ENCODE results near the gene NKIRAS2.

The NKIRAS2 gene

DNA sequence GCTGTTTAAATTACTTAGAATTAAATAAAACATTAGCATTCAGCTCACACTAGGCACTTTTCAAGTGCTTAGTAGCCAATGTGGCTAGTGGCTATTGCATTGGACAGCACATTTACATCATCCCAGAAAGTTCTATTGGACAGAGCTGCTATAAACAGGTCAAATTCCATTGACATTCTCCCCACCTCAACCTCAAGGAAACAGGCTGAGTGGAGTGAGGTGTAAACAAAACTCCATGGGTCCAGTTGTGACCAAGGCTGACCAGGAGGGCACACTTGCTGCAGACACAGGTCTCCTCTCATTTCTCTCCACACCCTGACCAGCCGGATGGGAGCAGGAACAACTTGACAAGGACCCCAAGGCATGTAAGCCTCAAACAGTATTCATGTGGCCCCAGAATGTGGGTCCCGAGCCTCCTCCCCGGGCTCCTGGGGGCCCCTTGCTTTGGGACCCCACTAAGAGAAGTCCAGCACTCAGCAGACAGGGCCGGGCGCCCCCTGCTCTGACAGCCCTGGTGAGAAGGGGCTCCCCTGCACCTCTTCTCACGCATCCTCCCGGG is 30.0 kb downstream of the NKIRAS2 start:
- H3K36me3 Mint-ChIP-seq = no peaks in the 10 kb centered on the region
- peaks cover 11% of the 10 kb centered on the region for H3K27me3 Mint-ChIP-seq
- no peaks in the 10 kb centered on the region for H3K9me3 Mint-ChIP-seq
- H3K4me1 Mint-ChIP-seq = peaks cover 5% of the 10 kb centered on the region
- H3K27ac Mint-ChIP-seq = no peak overlapping the region
- ATAC-seq (ENCODE audit: low read depth) = no peak
- H3K4me3 Mint-ChIP-seq = peak overlapping the region; percentile 57
- no peak for DNase-seq (ENCODE audit: low spot score in 2 of 2)

- peak in 1 of 2 donors; percentile 48 for DNase-seq (ENCODE audit: low spot score in 2 of 2)
- peaks cover 14% of the 10 kb centered on the region for H3K27me3 Mint-ChIP-seq
- no peaks in the 10 kb centered on the region for H3K36me3 Mint-ChIP-seq
- H3K4me3 Mint-ChIP-seq = peak within 1 kb of the TSS; percentile 84
- peaks cover 5% of the 10 kb centered on the region for H3K4me1 Mint-ChIP-seq
- ATAC-seq (ENCODE audit: low read depth) = peak; percentile 82
- H3K9me3 Mint-ChIP-seq = no peaks in the 10 kb centered on the region
- H3K27ac Mint-ChIP-seq = no peak within 1 kb of the TSS
These were observed 30.6 kb downstream of the NKIRAS2 start, which contains the start of gene C17orf113 for GRCh38 chr17:42050393-42051012. TSS of gene C17orf113 (minus strand) at chr17:42050601. CDS start at chr17:42043376, 7,225 bp downstream.

- Mint-ChIP-seq H3K9me3 (no peaks in the 10 kb centered on the region), H3K27me3 (peaks cover 14% of the 10 kb centered on the region), H3K4me3 (peak overlapping the region; percentile 84), H3K27ac (no peak overlapping the region), H3K4me1 (peaks cover 5% of the 10 kb centered on the region), H3K36me3 (no peaks in the 10 kb centered on the region)
- DNase-seq (ENCODE audit: low spot score in 2 of 2) (no peak), ATAC-seq (ENCODE audit: low read depth) (no peak)
These were observed 31.1 kb downstream of the NKIRAS2 start for GRCh38 chr17:42051013-42051400.

GRCh38 chr17:42051645-42052044 is 31.8 kb downstream of the NKIRAS2 start:
- no peak for ATAC-seq (ENCODE audit: low read depth)
- Mint-ChIP-seq H3K36me3 (no peaks in the 10 kb centered on the region), H3K4me3 (no peak overlapping the region), H3K27me3 (peaks cover 14% of the 10 kb centered on the region), H3K9me3 (no peaks in the 10 kb centered on the region), H3K4me1 (peaks cover 5% of the 10 kb centered on the region), H3K27ac (no peak overlapping the region)
- DNase-seq (ENCODE audit: low spot score in 2 of 2) = no peak

DNA sequence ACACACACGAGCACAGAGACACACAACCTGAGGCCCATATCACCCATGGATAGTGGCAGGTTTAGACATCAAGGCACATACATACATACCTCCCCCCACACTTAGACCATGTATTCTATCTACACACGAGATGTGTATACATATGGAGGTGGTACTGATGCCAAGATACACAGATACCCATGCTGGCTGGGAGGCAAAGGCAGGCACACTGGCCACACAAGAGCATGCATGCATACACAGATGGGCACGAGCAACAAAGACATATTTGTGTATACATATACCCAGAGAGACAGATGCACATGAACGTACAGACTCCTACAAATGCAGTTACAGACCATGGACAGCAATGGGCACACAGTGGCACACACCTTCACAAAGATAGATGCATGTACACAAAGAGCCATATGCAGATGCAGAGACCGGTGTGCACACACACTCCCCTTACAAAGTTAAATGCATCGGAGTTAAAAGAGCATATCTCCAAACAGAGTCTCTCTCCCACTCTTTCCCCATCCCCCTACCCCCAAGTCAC is 32.5 kb downstream of the NKIRAS2 start:
- Mint-ChIP-seq H3K4me1 (peaks cover 5% of the 10 kb centered on the region), H3K4me3 (no peak overlapping the region), H3K9me3 (no peaks in the 10 kb centered on the region), H3K27ac (no peak overlapping the region), H3K36me3 (no peaks in the 10 kb centered on the region), H3K27me3 (peaks cover 14% of the 10 kb centered on the region)
- ATAC-seq (ENCODE audit: low read depth) (no peak), DNase-seq (ENCODE audit: low spot score in 2 of 2) (no peak)

- H3K27me3 Mint-ChIP-seq = peaks cover 14% of the 10 kb centered on the region
- no peak overlapping the region for H3K4me3 Mint-ChIP-seq
- no peaks in the 10 kb centered on the region for H3K9me3 Mint-ChIP-seq
- peaks cover 5% of the 10 kb centered on the region for H3K4me1 Mint-ChIP-seq
- DNase-seq (ENCODE audit: low spot score in 2 of 2) = no peak
- no peaks in the 10 kb centered on the region for H3K36me3 Mint-ChIP-seq
- H3K27ac Mint-ChIP-seq = no peak overlapping the region
- no peak for ATAC-seq (ENCODE audit: low read depth)
These were observed 34.0 kb downstream of the NKIRAS2 start for GRCh38 chr17:42053731-42054500.

DNA sequence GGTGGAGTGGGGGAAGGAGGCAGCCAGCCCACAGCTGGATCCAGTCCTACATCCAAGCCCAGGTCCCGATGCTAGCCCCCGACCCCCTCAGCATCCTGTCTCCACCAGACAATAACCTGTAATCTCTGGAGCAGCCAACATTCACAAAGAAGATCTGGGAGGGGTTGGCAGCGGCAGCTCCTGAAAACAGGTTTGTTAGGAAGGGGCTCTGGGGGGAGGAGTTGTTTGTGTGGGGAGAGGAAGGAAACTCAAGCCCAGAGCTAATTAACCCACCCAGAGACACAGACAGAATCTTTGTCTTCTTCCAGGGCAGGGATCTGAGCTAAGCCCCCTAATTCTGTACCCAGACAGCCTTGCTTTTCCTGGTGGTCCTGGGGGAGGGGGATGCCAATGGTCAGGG is 35.1 kb downstream of the NKIRAS2 start:
- Mint-ChIP-seq H3K27me3 (peaks cover 14% of the 10 kb centered on the region), H3K9me3 (no peaks in the 10 kb centered on the region), H3K27ac (no peak overlapping the region), H3K4me1 (peaks cover 5% of the 10 kb centered on the region), H3K4me3 (no peak overlapping the region), H3K36me3 (no peaks in the 10 kb centered on the region)
- DNase-seq (ENCODE audit: low spot score in 2 of 2) = no peak
- ATAC-seq (ENCODE audit: low read depth) = no peak

DNA sequence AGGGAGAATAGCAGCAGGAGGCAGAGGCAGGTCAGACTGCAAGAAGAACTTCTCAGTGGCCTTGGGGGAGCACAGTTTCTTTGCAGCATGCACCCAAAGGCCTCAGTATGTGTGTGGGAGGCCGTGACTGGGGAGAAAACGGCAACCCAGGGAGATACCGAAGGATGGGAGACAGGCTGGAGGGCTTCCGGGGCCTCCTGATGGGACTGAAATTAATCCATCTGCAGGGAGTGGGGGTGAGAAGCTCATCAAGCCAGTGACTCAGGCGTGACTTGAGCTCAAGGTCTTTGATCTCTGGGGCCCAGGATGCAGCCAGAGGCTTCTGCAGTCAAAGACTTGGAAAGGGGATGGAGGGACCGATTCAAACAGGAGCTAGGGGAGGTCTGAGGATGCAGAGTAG is 35.6 kb downstream of the NKIRAS2 start:
- DNase-seq (ENCODE audit: low spot score in 2 of 2) (no peak), ATAC-seq (ENCODE audit: low read depth) (no peak)
- peaks cover 5% of the 10 kb centered on the region for H3K4me1 Mint-ChIP-seq
- no peaks in the 10 kb centered on the region for H3K36me3 Mint-ChIP-seq
- no peaks in the 10 kb centered on the region for H3K9me3 Mint-ChIP-seq
- no peak overlapping the region for H3K27ac Mint-ChIP-seq
- no peak overlapping the region for H3K4me3 Mint-ChIP-seq
- H3K27me3 Mint-ChIP-seq = peaks cover 14% of the 10 kb centered on the region

- H3K27ac Mint-ChIP-seq = no peak overlapping the region
- peaks cover 14% of the 10 kb centered on the region for H3K27me3 Mint-ChIP-seq
- no peak overlapping the region for H3K4me3 Mint-ChIP-seq
- no peak for DNase-seq (ENCODE audit: low spot score in 2 of 2)
- no peaks in the 10 kb centered on the region for H3K9me3 Mint-ChIP-seq
- H3K36me3 Mint-ChIP-seq = no peaks in the 10 kb centered on the region
- H3K4me1 Mint-ChIP-seq = no peaks in the 10 kb centered on the region
- no peak for ATAC-seq (ENCODE audit: low read depth)
These were observed 36.7 kb downstream of the NKIRAS2 start for GRCh38 chr17:42056635-42057034.

DNA sequence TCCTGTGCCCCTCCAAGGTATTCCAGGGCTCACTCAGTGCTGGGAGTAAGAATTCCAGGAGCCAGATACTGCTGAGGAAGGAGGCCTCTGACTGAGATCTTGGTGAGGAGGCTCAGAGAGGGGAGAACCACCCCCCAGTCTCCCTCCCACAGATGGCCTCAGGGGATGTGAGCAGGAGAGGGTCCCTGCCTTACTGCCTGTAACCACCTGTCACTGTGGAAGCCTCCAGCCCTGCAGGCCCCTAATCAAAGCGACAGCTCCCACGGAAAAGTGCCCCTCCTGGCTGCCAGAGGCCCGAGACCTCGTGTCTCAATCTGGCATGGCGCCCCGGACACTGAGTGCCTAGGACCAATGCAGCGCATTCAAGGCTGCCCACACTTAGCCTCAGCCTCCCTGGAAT is 38.2 kb downstream of the NKIRAS2 start:
- no peak overlapping the region for H3K27ac Mint-ChIP-seq
- ATAC-seq (ENCODE audit: low read depth) (no peak), DNase-seq (ENCODE audit: low spot score in 2 of 2) (no peak)
- no peaks in the 10 kb centered on the region for H3K4me1 Mint-ChIP-seq
- H3K27me3 Mint-ChIP-seq = peaks cover 7% of the 10 kb centered on the region
- H3K36me3 Mint-ChIP-seq = no peaks in the 10 kb centered on the region
- no peaks in the 10 kb centered on the region for H3K9me3 Mint-ChIP-seq
- H3K4me3 Mint-ChIP-seq = no peak overlapping the region

- Mint-ChIP-seq H3K36me3 (no peaks in the 10 kb centered on the region), H3K4me1 (peaks cover 10% of the 10 kb centered on the region), H3K27me3 (peaks cover 7% of the 10 kb centered on the region), H3K4me3 (no peak overlapping the region), H3K27ac (no peak overlapping the region), H3K9me3 (no peaks in the 10 kb centered on the region)
- ATAC-seq (ENCODE audit: low read depth) = no peak
- DNase-seq (ENCODE audit: low spot score in 2 of 2) = no peak
These were observed 39.9 kb downstream of the NKIRAS2 start for GRCh38 chr17:42059815-42060214.

- Mint-ChIP-seq H3K4me3 (no peak overlapping the region), H3K27me3 (peaks cover 5% of the 10 kb centered on the region), H3K4me1 (peaks cover 10% of the 10 kb centered on the region), H3K36me3 (no peaks in the 10 kb centered on the region), H3K27ac (no peak overlapping the region), H3K9me3 (no peaks in the 10 kb centered on the region)
- DNase-seq (ENCODE audit: low spot score in 2 of 2) (no peak), ATAC-seq (ENCODE audit: low read depth) (no peak)
These were observed 40.3 kb downstream of the NKIRAS2 start for GRCh38 chr17:42060231-42060630.

DNA sequence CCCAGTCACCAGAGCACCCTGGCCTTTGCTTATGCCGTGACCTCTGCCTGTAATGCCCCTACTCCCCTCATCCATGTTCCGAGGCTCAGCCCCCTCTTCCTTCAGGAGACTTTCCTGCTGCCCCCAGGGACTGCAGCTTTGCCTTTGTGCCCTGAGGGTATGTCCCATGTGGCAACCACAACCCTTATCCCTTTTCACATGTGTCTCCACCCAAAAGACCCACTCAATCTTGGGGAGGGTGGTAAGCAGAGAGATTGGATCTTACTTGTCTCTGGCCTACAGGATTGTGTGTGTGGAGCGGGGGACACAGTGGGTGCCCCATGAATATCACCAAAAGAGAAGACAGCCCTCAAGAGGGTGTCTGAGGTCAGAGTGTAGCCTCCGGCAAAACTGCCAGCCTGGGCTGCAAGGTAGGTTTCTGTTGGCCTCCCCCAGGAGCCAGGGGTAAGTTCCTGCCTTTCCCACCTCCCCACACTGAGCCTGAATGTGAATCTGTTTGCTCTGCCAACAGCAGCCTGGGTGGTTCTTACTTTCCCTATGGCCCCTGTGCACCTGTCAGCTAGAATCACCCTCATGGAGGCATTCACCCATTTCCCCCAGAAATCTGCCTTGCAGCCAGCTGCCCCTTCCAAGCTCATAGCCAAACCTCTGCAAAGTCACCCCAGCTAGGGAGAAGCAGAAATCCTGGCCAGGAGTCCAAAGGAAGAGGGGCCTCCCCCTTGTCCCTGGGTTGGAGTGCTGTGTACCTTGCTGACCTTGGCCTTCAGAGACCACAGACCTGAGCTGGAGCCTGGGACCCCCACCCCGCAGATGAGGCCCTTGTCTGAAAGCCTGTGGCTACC is 42.0 kb downstream of the NKIRAS2 start:
- Mint-ChIP-seq H3K9me3 (no peaks in the 10 kb centered on the region), H3K4me3 (no peak overlapping the region), H3K27me3 (peaks cover 3% of the 10 kb centered on the region), H3K36me3 (no peaks in the 10 kb centered on the region), H3K27ac (no peak overlapping the region), H3K4me1 (peaks cover 10% of the 10 kb centered on the region)
- no peak for DNase-seq (ENCODE audit: low spot score in 2 of 2)
- ATAC-seq (ENCODE audit: low read depth) = no peak

DNA sequence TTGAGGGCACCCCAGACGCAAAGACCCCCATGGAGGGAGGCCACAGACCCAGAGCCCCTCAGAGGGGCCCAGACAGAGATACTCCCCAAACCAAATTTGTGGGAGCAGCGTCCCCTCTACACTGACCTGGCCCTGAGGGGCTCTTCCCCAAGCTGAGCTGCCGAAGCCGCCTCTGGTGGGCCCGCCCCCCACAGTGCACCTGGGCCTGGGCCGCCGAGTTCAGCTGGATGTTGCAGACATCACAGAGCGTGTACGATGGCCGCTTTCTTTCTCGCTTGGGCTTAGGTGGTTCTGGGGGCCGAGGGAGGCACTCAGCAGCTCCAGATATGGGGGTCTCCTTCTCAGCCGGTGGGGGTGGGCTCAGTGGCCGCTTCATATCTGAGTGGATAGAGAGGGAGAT is 42.8 kb downstream of the NKIRAS2 start:
- Mint-ChIP-seq H3K9me3 (no peaks in the 10 kb centered on the region), H3K36me3 (no peaks in the 10 kb centered on the region), H3K4me1 (peaks cover 12% of the 10 kb centered on the region), H3K4me3 (no peak overlapping the region), H3K27ac (no peak overlapping the region), H3K27me3 (peaks cover 4% of the 10 kb centered on the region)
- DNase-seq (ENCODE audit: low spot score in 2 of 2) = no peak
- no peak for ATAC-seq (ENCODE audit: low read depth)
